H9 (cell line): Measurements from ENCODE around the gene PEMT. TPM values are rescaled to one million over a fixed set of nuclear protein-coding genes. Genes with fewer than 3 reads are reported as not detected.

Experiments used
- DNase-seq: peaks from one replicate; pipeline ENCODE4 v3.0.0-alpha.2; 2017
- H2AFZ ChIP-seq: one replicate; pipeline ENCODE4 v1.6.1; 2013; ENCODE audit warnings: mild to moderate bottlenecking, low read length, control low read depth, moderate library complexity
- H2AK5ac ChIP-seq: 2 replicates; pipeline ENCODE4 v1.6.1; 2013; ENCODE audit warnings: low read length, control low read depth, mixed read lengths; ENCODE audit not compliant: insufficient read length
- H2BK120ac ChIP-seq: one replicate; pipeline ENCODE4 v1.6.1; 2013; ENCODE audit warnings: low read depth, mild to moderate bottlenecking, low read length, control low read depth, inconsistent platforms; ENCODE audit not compliant: poor library complexity, severe bottlenecking
- H2BK12ac ChIP-seq: 2 replicates; pipeline ENCODE4 v1.6.1; 2013; ENCODE audit warnings: low read length, control low read depth, mixed read lengths, low read depth; ENCODE audit not compliant: insufficient read length
- H2BK15ac ChIP-seq: 2 replicates; pipeline ENCODE4 v1.6.1; 2013; ENCODE audit warnings: low read depth, low read length, control low read depth
- H2BK20ac ChIP-seq: one replicate; pipeline ENCODE4 v1.6.1; 2013; ENCODE audit warnings: low read depth, mild to moderate bottlenecking, low read length, control low read depth, inconsistent platforms; ENCODE audit not compliant: poor library complexity, severe bottlenecking
- H2BK5ac ChIP-seq: 2 replicates; pipeline ENCODE4 v1.6.1; 2013; ENCODE audit warnings: low read length, control low read depth, mixed read lengths; ENCODE audit not compliant: insufficient read length
- H3K14ac ChIP-seq: 2 replicates; pipeline ENCODE4 v1.6.1; 2013; ENCODE audit warnings: low read length, control low read depth; ENCODE audit not compliant: insufficient read depth
- H3K18ac ChIP-seq: 2 replicates; pipeline ENCODE4 v1.6.1; 2013; ENCODE audit warnings: low read depth, mild to moderate bottlenecking, mixed read lengths, low read length, control low read depth; ENCODE audit not compliant: insufficient read length
- H3K23ac ChIP-seq: 2 replicates; pipeline ENCODE4 v1.6.1; 2013; ENCODE audit warnings: low read length, control low read depth, mixed read lengths, low read depth; ENCODE audit not compliant: insufficient read length
- H3K23me2 ChIP-seq: 2 replicates; pipeline ENCODE4 v1.6.1; 2013; ENCODE audit warnings: low read depth, mild to moderate bottlenecking, mixed read lengths, low read length, control low read depth; ENCODE audit not compliant: insufficient read length, poor library complexity, severe bottlenecking
- H3K27ac ChIP-seq: 2 replicates; pipeline ENCODE4 v1.5.1; 2013; ENCODE audit warnings: low read length, control low read depth, mixed read lengths, low read depth; ENCODE audit not compliant: insufficient read length
- H3K27me3 ChIP-seq: 2 replicates; pipeline ENCODE4 v1.6.1; 2013; ENCODE audit warnings: low read length, control low read depth, inconsistent platforms; ENCODE audit not compliant: insufficient read depth
- H3K4ac ChIP-seq: 2 replicates; pipeline ENCODE4 v1.6.1; 2013; ENCODE audit warnings: low read depth, mild to moderate bottlenecking, control low read depth, inconsistent platforms, low read length, moderate library complexity
- H3K4me1 ChIP-seq: 2 replicates; pipeline ENCODE4 v1.6.1; 2013; ENCODE audit warnings: low read length, control low read depth, inconsistent platforms; ENCODE audit not compliant: insufficient read depth
- H3K4me2 ChIP-seq: 2 replicates; pipeline ENCODE4 v1.6.1; 2013; ENCODE audit warnings: low read length, control low read depth, mixed read lengths; ENCODE audit not compliant: insufficient read length, insufficient read depth
- H3K56ac ChIP-seq: 2 replicates; pipeline ENCODE4 v1.6.1; 2013; ENCODE audit warnings: low read depth, mild to moderate bottlenecking, mixed read lengths, low read length, control low read depth; ENCODE audit not compliant: insufficient read length
- H3K79me1 ChIP-seq: 2 replicates; pipeline ENCODE4 v1.6.1; 2013; ENCODE audit warnings: low read depth, mild to moderate bottlenecking, moderate library complexity, low read length, control low read depth, inconsistent platforms; ENCODE audit not compliant: insufficient read depth, poor library complexity, severe bottlenecking
- H3K79me2 ChIP-seq: 2 replicates; pipeline ENCODE4 v1.6.1; 2013; ENCODE audit warnings: low read length, control low read depth, inconsistent platforms; ENCODE audit not compliant: insufficient read depth
- H3K9ac ChIP-seq: 2 replicates; pipeline ENCODE4 v1.6.1; 2013; ENCODE audit warnings: low read length, control low read depth, mixed read lengths; ENCODE audit not compliant: insufficient read length; ENCODE audit errors: extremely low read depth
- H3K9me3 ChIP-seq: one replicate; pipeline ENCODE4 v1.6.1; 2013; ENCODE audit warnings: low read depth, low read length, inconsistent platforms; ENCODE audit not compliant: control insufficient read depth
- H3T11ph ChIP-seq: one replicate; pipeline ENCODE4 v1.6.1; 2013; ENCODE audit warnings: mild to moderate bottlenecking, low read length, control low read depth, inconsistent platforms
- H4K20me1 ChIP-seq: one replicate; pipeline ENCODE4 v1.6.1; 2013; ENCODE audit not compliant: control insufficient read depth, insufficient read length, insufficient read depth
- H4K5ac ChIP-seq: 2 replicates; pipeline ENCODE4 v1.6.1; 2013; ENCODE audit warnings: low read depth, mild to moderate bottlenecking, mixed read lengths, low read length, control low read depth; ENCODE audit not compliant: insufficient read length
- H4K8ac ChIP-seq: replicated peaks from 2 replicates; pipeline ENCODE4 v1.6.1; 2013; ENCODE audit warnings: low read length, control low read depth, mixed read lengths, low read depth; ENCODE audit not compliant: insufficient read length
- H4K91ac ChIP-seq: 2 replicates; pipeline ENCODE4 v1.6.1; 2013; ENCODE audit warnings: low read depth, mild to moderate bottlenecking, moderate library complexity, mixed read lengths, low read length, control low read depth; ENCODE audit not compliant: insufficient read length
- H3K27ac Mint-ChIP-seq, 3 experiments: 2 replicates in 2 of 3; 3 replicates in 1 of 3; pipeline ENCODE4 v1.8.0; 2020 to 2021; ENCODE audit warnings: mixed read lengths in 3 of 3, mild to moderate bottlenecking in 1 of 3, moderate library complexity in 1 of 3
- H3K27me3 Mint-ChIP-seq: 2 replicates; pipeline ENCODE4 v1.8.0; 2021; ENCODE audit warnings: low read depth, mild to moderate bottlenecking, moderate library complexity, mixed read lengths
- H3K36me3 Mint-ChIP-seq, 3 experiments: 2 replicates in 2 of 3; 3 replicates in 1 of 3; pipeline ENCODE4 v1.8.0; 2020 to 2021; ENCODE audit warnings: low read depth in 3 of 3, mixed read lengths in 3 of 3; ENCODE audit not compliant: insufficient read depth in 1 of 3
- H3K4me1 Mint-ChIP-seq, 2 experiments: 2 replicates each; pipeline ENCODE4 v1.8.0; 2020; ENCODE audit warnings: mixed read lengths in 2 of 2
- H3K4me3 Mint-ChIP-seq, 2 experiments: 2 replicates in 1 of 2; 3 replicates in 1 of 2; pipeline ENCODE4 v1.8.0; 2020 to 2021; ENCODE audit warnings: mild to moderate bottlenecking in 2 of 2, mixed read lengths in 2 of 2, moderate library complexity in 1 of 2
- H3K9me3 Mint-ChIP-seq, 2 experiments: 2 replicates in 1 of 2; 3 replicates in 1 of 2; pipeline ENCODE4 v1.8.0; 2020; ENCODE audit warnings: mild to moderate bottlenecking in 2 of 2, mixed read lengths in 2 of 2, moderate library complexity in 1 of 2
- CTCF ChIP-seq: fragments of 200-600 bp; sonication (generic); conservative IDR thresholded peaks from 3 replicates; pipeline ENCODE4 v1.8.0; 2021; ENCODE audit warnings: antibody characterized with exemption, mild to moderate bottlenecking
- WGBS: extraction: QIAGEN DNeasy Blood & Tissue Kit; methylation state at CpG from one replicate; pipeline ENCODE4 v1.1.7; 2013; ENCODE audit warnings: missing lambda C conversion rate, low lambda C conversion rate, mixed read lengths; ENCODE audit not compliant: insufficient read length; ENCODE audit errors: extremely low coverage; 5-methylcytosine and 5-hydroxymethylcytosine counted together
- total RNA-seq: library from RNA; stranded (reverse); gene quantifications from 2 replicates; pipeline ENCODE4 v1.2.1, GENCODE V29; 2021

Gene PEMT
- total RNA-seq, 1 experiment from 2014 or later = 63.2 TPM

GRCh38 chr17:17508646-17509591, 82.6 kb downstream of the PEMT start:
- Histone ChIP-seq H3T11ph (no peak overlapping the region), H3K9me3 (no peaks in the 10 kb centered on the region), H4K8ac (no peak overlapping the region), H2AK5ac (no peak overlapping the region), H2BK15ac (no peak overlapping the region), H3K27me3 (no peaks in the 10 kb centered on the region), H3K79me1 (no peaks in the 10 kb centered on the region), H4K5ac (no peak overlapping the region), H4K91ac (no peak overlapping the region), H3K23ac (no peak overlapping the region), H2BK5ac (no peak overlapping the region), H3K79me2 (no peaks in the 10 kb centered on the region), H3K4me1 (no peaks in the 10 kb centered on the region), H2BK20ac (no peak overlapping the region), H3K4me2 (no peak overlapping the region), H3K4ac (no peak overlapping the region), H4K20me1 (no peaks in the 10 kb centered on the region), H3K14ac (0 out of 2 replicates have a peak overlapping the region, but pooled peaks have one; percentile 20), H3K9ac (no peak overlapping the region), H2AFZ (no peak overlapping the region), H2BK12ac (no peak overlapping the region), H3K23me2 (no peaks in the 10 kb centered on the region), H3K56ac (no peak overlapping the region), H3K18ac (no peak overlapping the region), H3K27ac (no peak overlapping the region), H2BK120ac (no peak overlapping the region)
- Mint-ChIP-seq H3K27me3 (no peaks in the 10 kb centered on the region), H3K27ac (peak overlapping the region in 1 of 3 experiments; percentile 55; a peak in 3 of 7 replicates), H3K4me3 (no peak overlapping the region), H3K4me1 (peaks cover 5 to 10% of the 10 kb centered on the region in 2 experiments; a peak in 1 of 4 replicates), H3K9me3 (no peaks in the 10 kb centered on the region), H3K36me3 (no peaks in the 10 kb centered on the region; a peak in 1 of 7 replicates)
- WGBS = no CpG with 5 or more reads among the region's 33 CpGs
- no peak for DNase-seq
- no peak for TF ChIP-seq CTCF
